Astrocyte of the cerebellum (primary cell): ENCODE data around the gene SYNE3.

ENCODE experiments used
- DNase-seq: peaks from one replicate; pipeline ENCODE4 v3.0.0-alpha.2; 2011; ENCODE audit warnings: low read depth
- H3K4me3 ChIP-seq: 2 replicates; pipeline ENCODE4 v1.5.1; 2011; ENCODE audit warnings: mild to moderate bottlenecking, low read depth, low read length, moderate library complexity
- CTCF ChIP-seq: IDR thresholded peaks from 2 replicates; pipeline ENCODE4 v1.5.1; 2012; ENCODE audit warnings: low read length, low read depth, moderate library complexity, mild to moderate bottlenecking; ENCODE audit errors: missing control alignments
- in situ Hi-C: cut with HindIII; loops from 2 replicates; pipeline ENCODE4 v1.10.0; 2017; ENCODE audit warnings: low sequenced_read_pairs

The SYNE3 gene

GRCh38 chr14:95496111-95496681, 20.3 kb downstream of the SYNE3 start:
- DNase-seq: no peak
- H3K4me3 ChIP-seq: no peak overlapping the region
- in situ Hi-C loops: no loop called here
- no peak for TF ChIP-seq CTCF

GRCh38 chr14:95495538-95496025, 20.9 kb downstream of the SYNE3 start:
- in situ Hi-C loops: no loop called here
- no peak for TF ChIP-seq CTCF
- no peak overlapping the region for H3K4me3 ChIP-seq
- DNase-seq: no peak

- in situ Hi-C loops: no loop called here
- DNase-seq: no peak
- H3K4me3 ChIP-seq: no peak overlapping the region
- TF ChIP-seq CTCF: no peak
These were observed 21.4 kb downstream of the SYNE3 start for GRCh38 chr14:95495076-95495475.

GRCh38 chr14:95494456-95494855, 22.0 kb downstream of the SYNE3 start:
- H3K4me3 ChIP-seq: no peak overlapping the region
- in situ Hi-C loops: no loop called here
- no peak for TF ChIP-seq CTCF
- DNase-seq: no peak

GRCh38 chr14:95493976-95494375, 22.5 kb downstream of the SYNE3 start:
- H3K4me3 ChIP-seq: no peak overlapping the region
- TF ChIP-seq CTCF: no peak
- in situ Hi-C loops: no loop called here
- no peak for DNase-seq

- in situ Hi-C loops: no loop called here
- TF ChIP-seq CTCF: no peak
- H3K4me3 ChIP-seq: no peak overlapping the region
- no peak for DNase-seq
These were observed 22.9 kb downstream of the SYNE3 start for GRCh38 chr14:95493503-95493902.
